BJ (cell line): ENCODE data around the gene PACSIN2. TPM values are rescaled to one million over a fixed set of nuclear protein-coding genes. Genes with fewer than 3 reads are reported as not detected.

Experiments used
- CTCF ChIA-PET: fragments of 350-600 bp; formaldehyde crosslinking; extraction: SDS; loops from one replicate; lab custom pipeline; 2021; ENCODE audit warnings: antibody characterized with exemption, inconsistent platforms; lab: Yijun Ruan, JAX
- POLR2A ChIA-PET: fragments of 300-600 bp; sonication (Branson Sonifier 250); formaldehyde crosslinking; extraction: SDS; loops from one replicate; lab custom pipeline; 2021; ENCODE audit warnings: antibody characterized with exemption; lab: Charles Lee
- DNase-seq: peaks from one replicate; pipeline ENCODE4 v3.0.0-alpha.2; 2011; ENCODE audit warnings: low read depth
- H3K27me3 ChIP-seq: 2 replicates; pipeline ENCODE4 v1.6.0; 2011; ENCODE audit warnings: low read length; ENCODE audit not compliant: control insufficient read depth, insufficient read depth
- H3K36me3 ChIP-seq: 2 replicates; pipeline ENCODE4 v1.5.1; 2011; ENCODE audit warnings: low read length; ENCODE audit not compliant: control insufficient read depth, insufficient read depth
- H3K4me3 ChIP-seq: 2 replicates; pipeline ENCODE4 v1.5.1; 2011; ENCODE audit warnings: low read depth, mild to moderate bottlenecking, control low read depth, low read length
- CTCF ChIP-seq: IDR thresholded peaks from 2 replicates; pipeline ENCODE4 v1.5.1; 2011; ENCODE audit warnings: low read depth, mild to moderate bottlenecking, control low read depth, inconsistent platforms, low read length, moderate library complexity; ENCODE audit not compliant: insufficient read depth
- polyA plus RNA-seq: library from polyadenylated mRNA; depleted of rRNA; stranded (reverse); fragments of >200 nt; gene quantifications from 2 replicates; pipeline ENCODE4 v1.2.3, GENCODE V29; 2011

Gene PACSIN2
- polyA plus RNA-seq, 1 experiment: 86.3 TPM

GRCh38 chr22:42860968-42861367 lies 154.0 kb downstream of the PACSIN2 start:
- POLR2A ChIA-PET: interaction anchor here (0.5 kb wide), 1 partner anchor 68 kb away, joined by 4 read pairs; no protein-coding TSS in a partner anchor
- no peak for DNase-seq
- CTCF ChIA-PET: no interaction called here

GRCh38 chr22:42857845-42858481 lies 157.0 kb downstream of the PACSIN2 start:
- CTCF ChIA-PET: interaction anchor here (0.6 to 2.1 kb wide), 2 partner anchors 10 to 243 kb away, joined by 3 to 12 read pairs; partner anchors contain the start of gene POLDIP3

More at GRCh38 chr22:42860968-42861367, 154.0 kb downstream of the PACSIN2 start:
- no peaks in the 10 kb centered on the region for H3K27me3 ChIP-seq
- TF ChIP-seq CTCF: no peak
- H3K36me3 ChIP-seq: no peaks in the 10 kb centered on the region
- H3K4me3 ChIP-seq: no peak overlapping the region

GRCh38 chr22:42856865-42857704 lies 157.9 kb downstream of the PACSIN2 start, which contains the start of gene ARFGAP3:
Gene ARFGAP3 (minus strand): TSS chr22:42857273. CDS start chr22:42857182, 91 bp downstream.
- Histone ChIP-seq H3K36me3 (no peaks in the 10 kb centered on the region; the same call in 1 of the 2 replicates), H3K4me3 (peak within 1 kb of the TSS; percentile 94), H3K27me3 (no peaks in the 10 kb centered on the region)
- DNase-seq: peak; percentile 48
- no peak for TF ChIP-seq CTCF
- ChIA-PET POLR2A (interaction anchor here (0.6 to 0.7 kb wide), 3 partner anchors 12 to 208 kb away, joined by 3 read pairs; partner anchors contain the start of gene CYB5R3), CTCF (interaction anchor here (0.6 to 2.1 kb wide), 3 partner anchors 11 to 242 kb away, joined by 3 to 12 read pairs (median 3); partner anchors contain the start of gene POLDIP3)

More at GRCh38 chr22:42857845-42858481, 157.0 kb downstream of the PACSIN2 start:
- H3K36me3 ChIP-seq: no peaks in the 10 kb centered on the region; the same call in 1 of the 2 replicates
- POLR2A ChIA-PET: no interaction called here
- DNase-seq: no peak
- no peak overlapping the region; the same call in 1 of the 2 replicates for H3K4me3 ChIP-seq
- TF ChIP-seq CTCF: no peak
- no peaks in the 10 kb centered on the region for H3K27me3 ChIP-seq

- Histone ChIP-seq H3K36me3 (no peaks in the 10 kb centered on the region; the same call in 1 of the 2 replicates), H3K4me3 (peak overlapping the region; percentile 94), H3K27me3 (no peaks in the 10 kb centered on the region)
- DNase-seq: no peak
- TF ChIP-seq CTCF: no peak
- ChIA-PET CTCF (interaction anchor here (1.5 kb wide), 1 partner anchor 234 kb away, joined by 3 read pairs; no protein-coding TSS in a partner anchor), POLR2A (interaction anchor here (0.6 to 0.7 kb wide), 5 partner anchors 11 to 207 kb away, joined by 3 read pairs; partner anchors contain the start of gene CYB5R3)
Observed at GRCh38 chr22:42856179-42856864, 158.6 kb downstream of the PACSIN2 start.
